ENCODE measurements around the gene ARHGEF2.

The ARHGEF2 gene

DNA sequence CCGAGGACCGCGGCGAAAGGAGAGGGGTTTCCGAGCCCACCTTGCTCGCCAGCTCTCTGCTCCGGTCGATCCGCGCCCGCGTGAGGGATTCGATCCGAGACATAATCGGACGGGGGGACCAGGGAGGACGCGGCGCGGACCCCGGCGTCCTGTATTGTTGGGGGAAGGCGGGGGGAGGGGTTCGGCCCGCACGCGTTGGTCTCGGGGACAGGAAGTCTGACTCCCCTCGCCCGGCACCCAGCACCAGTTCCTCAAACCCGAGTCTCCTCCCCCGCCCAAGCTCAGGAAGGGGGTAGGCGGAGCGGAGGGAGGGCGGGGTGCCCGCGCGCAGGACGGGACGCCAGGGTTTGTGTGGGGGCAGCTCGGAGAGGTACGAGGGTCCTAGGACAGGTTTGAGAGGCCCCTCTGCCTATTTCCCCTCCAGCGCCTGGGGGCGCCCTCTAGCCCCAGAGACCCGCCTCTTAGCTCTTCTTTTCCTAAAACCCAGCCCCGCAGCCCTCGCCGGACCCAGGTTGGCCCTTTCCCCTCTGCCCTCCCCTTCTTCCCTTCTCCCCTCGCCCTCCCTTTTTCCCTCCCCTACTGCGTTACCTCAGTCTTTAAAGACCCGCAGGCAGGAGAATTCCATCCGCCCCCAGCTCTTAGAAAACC, at the start of gene ARHGEF2:
Gene ARHGEF2, minus strand, starts transcription at position 223 of the 648 bp plus-strand sequence. Its CDS starts 120 bp downstream, at position 103.
- DNase-seq, result peak; percentile 81

DNA sequence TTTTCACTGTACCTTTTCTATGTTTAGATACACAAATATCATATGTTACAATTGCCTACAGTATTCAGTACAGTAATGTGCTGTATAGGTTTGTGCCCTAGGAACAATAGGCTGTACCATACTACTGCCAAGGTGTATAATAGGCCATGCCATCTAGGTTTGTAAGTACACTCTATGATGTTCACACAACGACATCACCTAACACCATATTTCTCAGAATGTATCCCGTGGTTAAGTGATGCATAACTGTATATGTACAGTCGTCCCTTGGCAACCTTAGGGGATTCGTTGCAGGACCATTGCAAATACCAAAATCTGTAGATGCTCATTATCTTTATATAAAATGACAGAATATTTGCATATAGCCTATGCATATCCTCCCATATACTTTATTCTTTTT, 48.2 kb upstream of the ARHGEF2 start:
- no peak for DNase-seq

DNA sequence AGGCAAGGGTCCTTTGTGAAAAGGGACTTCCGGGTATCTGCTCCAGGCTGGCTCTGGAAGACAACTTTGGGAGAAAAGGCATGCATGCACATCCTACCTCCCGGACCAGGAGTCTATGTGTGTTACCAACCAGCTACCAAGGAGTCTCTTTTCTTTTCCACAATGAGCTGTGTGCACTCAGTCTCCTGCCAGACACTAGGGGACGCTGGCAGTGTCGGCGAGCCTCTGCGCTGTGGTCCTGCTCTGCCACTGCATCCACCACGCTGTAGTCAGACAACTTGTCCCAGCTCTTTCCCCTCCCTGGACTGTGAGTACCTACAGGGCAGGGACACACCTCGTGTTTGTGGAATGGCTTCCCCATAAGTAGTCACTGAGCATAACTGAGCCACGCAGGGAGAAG, 47.5 kb upstream of the ARHGEF2 start:
- peak; percentile 15 for DNase-seq

DNA sequence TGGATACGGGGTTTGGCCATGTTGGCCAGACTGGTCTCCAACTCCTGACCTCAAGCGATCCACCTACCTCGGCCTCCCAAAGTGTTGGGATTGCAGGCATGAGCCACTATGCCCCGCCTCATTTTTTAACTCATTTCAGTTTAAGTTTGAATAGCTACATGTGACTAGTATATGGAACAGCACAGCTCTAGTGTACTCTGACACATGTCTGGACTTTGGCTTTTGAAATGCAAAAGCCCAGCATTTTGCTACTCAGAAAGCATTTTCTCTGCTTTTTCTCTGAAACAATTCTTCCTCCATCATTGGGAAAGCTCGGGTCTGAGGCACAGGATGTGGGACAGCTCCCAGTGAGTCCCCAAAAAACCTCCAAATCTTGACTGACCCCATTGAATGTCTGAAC, 46.5 kb upstream of the ARHGEF2 start:
- DNase-seq, result no peak

DNA sequence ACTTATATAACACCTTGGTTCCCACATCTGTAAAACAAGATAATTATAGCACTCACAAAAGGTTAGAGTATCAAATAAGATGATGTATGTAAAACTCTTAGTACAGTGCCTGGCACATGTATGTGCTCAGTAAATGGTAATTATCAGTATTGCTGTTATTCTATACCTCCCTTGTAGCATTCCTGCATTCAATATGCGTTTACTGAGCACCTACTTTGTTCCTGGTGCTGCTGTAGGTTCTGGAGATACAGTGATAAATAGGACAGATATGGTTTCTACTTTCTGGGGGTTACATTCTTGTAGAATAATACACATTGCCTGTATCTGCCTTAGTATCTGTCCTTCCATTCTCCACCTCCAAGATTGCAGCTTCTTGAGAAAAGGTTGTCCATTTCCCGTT, 43.6 kb upstream of the ARHGEF2 start:
- DNase-seq, result no peak

DNA sequence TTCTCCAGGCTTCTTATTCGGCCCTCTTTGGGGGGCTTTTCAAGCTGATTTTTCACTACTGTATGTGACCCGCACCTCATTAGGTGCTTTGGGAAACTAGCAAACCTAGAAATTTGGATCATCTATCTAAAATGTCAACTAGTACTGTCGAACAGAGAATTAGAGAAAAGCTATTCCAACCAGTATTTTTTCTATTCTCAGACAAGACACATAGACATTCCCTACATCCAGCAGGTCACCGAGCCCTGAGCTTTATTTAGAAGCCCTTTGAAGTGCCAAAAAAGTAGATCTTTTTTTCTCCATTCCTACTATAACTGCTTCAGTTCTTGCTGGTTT, 42.7 kb upstream of the ARHGEF2 start:
- DNase-seq, result no peak

DNA sequence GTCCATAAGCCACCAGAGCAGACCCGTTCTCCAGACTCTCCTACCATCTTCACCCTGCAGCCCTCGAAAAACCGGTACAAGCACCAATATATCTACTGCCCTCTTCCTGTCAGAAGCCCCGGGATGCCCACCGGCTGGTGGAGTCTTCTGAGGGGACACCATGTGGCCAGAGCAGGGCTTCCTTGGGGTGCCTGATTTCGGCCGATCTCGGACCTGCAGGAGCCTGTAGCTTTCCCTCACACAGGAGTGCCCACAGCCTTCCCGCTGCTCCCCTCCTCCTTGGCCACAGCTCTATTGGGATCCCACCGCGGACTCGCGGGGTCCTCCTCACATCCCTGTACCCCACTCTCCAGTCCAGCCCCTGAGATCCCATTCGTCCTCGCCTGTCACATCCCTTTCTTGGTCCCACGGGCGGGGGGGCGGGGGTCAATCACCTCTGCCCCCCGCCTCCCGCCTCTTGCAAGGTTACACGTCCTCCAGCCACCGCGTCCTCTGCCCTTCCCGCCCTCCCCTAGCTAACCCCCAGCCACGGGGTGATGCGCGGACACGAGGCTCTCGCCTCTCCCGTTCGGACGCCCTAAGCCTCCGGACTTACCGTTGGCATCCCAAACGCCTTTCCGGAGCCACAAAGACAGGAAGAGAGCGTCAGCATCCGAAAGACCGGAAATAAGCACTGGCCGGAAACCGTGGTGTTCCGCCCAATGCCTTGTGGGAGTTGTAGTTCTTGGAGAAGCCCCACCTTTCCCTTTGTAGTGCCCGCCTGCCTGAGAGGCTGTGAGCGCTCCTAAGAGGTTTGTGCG, 42.1 kb upstream of the ARHGEF2 start, which contains the start of gene SSR2:
Gene SSR2, minus strand, starts transcription at position 659 of the 800 bp plus-strand sequence. CDS start 784 bp downstream, outside the sequence.
- DNase-seq, result peak; percentile 74

DNA sequence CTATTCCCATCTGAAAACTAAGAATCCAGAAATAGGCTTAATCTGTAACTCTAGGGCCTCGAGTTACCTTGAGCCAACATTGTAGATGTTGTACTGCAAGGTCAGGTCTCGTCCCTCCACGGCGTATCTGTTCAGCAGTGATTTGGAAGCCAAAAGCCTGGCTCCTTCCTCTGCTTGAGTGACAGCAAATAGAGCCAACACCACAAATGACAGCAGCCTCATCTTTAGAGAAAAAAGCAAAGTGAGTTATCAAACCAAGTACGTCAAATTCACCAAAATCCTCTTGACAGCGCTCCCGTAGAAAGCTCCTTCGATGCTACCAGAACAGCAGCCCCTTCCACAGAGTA, 41.6 kb upstream of the ARHGEF2 start:
- DNase-seq, result no peak

DNA sequence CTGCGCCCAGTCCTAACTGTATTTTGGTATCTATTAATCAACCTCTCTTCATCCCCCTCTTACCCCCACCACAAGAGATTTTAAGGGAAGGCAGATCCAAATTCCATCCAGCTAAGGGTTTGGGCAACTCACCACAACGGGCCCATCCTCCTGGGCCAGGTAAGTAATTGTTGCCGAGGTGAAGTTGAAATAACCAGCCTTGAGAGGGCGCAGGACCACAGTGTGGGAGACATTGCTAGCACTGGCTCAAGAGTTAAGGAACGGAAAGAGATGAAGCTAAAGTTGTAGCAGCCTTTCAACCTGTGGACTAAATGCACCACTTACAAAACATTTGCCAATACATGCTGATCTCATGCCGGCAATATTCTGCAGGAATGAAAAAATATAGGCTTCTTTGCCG, 36.5 kb upstream of the ARHGEF2 start:
- DNase-seq, result no peak

DNA sequence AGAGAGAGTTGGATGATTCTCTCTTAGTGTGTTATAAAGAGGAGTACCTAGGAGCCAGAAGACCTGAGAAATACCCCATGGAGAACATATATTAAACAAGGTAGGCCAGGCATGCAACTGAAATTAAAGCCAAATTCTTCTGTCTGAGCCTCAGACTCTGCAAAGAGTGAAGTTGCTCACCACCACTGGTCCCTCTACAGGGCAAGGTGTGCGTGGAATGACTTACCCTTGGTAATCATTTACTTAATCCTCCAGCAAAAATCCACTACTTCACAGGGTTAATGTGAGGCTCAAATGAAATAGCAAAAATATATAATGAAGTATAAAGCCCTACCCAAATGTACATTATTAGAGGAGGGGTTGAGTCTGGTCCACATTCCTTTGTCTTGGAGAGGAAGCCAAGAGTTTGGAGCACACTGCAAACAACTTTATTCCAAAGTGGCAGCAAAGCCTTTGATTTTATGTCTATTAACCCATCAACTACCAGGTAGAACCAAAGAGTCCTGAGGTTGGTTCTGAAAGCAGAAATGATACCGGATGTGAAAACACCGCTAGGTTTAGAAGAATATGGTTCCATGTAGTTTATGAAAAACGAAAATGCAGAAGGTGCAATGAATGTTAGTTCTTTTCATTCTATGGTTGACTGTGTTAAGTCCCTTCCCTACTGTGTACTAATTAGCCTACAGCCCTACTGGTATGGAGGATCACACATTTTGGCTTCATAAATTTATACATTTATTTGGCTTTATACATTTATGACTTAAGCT, 33.9 kb upstream of the ARHGEF2 start:
- no peak for DNase-seq

DNA sequence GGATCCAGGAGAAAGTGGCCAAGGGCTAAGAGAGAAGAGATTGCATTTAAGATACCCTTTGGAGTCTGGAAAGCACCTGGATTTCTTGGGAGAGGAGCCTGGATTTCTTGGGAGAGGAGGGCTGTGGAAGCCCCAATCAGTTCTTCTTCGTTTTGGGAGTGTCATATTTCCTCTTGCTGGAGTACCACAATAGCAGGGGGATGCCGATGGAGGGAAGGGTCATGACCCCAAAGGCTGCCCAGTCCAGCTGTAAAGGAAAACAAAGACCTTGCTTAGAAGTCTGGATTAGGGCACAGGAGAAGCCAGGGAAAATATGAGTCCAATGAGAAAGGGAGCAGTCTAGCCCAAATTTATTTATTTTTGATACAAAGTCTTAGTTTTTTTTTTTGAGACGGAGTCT, 31.1 kb upstream of the ARHGEF2 start:
- no peak for DNase-seq

DNA sequence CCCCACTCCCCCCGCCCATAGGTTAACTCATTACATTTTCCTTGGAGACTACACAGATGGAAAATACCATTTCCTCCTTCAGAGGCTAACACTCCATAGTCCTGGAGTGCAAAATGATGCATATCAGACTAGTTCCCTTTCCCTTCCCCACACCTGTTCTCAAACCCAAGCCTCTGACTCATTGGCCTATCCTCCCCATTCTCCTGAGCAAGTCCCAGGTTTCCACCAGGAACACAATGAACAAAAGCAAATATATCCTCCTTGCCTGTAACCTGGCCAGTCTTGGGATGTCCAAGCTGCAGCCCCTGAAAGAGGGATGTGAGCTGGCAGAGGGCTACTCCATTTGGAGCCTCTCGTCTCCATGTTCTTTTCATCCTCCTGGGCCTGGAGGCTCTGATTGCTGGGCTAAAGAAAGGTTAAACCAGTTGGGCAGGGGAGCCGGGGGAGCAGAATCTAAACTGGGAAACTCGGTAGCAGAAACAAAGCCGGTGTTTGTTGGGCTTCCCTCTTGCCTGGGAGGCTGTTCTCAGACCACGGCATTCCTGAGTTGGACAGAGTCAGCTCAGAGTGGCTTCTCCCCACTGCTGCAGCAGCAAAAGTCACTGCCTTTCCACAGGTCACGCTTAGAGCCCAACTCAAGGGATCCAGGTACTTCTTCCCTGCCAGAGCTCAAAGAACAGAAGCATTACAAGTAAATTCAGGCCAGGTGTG, 28.5 kb upstream of the ARHGEF2 start:
- DNase-seq, result no peak

DNA sequence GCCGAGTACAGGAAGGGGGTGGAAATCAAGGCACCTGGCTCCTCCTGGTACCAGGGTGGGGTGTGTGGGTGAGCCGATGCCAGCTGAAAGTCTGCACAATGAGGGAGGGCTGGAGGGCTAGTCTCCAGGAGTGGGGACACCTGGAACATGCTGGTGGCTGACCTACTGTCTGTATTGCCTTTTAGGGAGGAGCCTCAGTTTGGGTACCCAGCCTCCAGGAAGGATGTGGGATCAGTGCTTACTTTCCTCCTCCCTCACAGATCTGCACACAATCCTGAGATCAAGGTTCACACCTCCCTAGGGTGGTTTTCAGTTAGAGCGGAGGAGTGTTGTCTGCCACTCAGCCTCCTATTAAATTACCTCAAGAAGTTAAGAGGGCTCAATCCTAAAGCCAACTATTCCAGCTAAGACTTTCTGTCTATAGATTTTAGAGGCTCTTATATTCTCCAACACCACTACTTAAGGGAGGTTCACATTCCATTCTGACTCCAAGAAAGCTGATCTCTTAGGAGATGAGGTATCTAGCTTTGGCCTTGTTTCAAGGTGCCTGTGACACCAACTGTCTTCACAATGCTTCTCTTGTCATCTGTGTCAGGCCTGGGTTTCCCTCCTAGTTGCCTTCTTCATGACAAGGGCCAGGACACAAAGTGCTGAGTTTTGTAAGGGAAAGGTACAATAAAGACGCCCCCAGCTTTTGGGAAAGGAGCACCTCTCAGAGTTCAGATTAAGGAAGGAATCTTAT, 26.7 kb upstream of the ARHGEF2 start:
- no peak for DNase-seq

DNA sequence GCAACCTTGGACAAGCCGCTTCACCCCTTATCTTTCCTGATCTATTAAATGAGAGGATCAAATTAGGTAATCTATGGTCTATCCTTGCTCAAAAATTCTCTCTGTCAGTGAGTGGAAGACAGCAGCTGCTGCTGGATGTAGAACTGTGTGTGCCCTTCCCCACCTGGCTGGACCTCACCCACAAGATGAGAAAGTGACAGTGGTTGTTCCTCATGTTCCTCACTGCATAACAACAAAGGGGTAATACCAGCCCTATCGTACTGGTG, 25.5 kb upstream of the ARHGEF2 start:
- DNase-seq, result no peak

DNA sequence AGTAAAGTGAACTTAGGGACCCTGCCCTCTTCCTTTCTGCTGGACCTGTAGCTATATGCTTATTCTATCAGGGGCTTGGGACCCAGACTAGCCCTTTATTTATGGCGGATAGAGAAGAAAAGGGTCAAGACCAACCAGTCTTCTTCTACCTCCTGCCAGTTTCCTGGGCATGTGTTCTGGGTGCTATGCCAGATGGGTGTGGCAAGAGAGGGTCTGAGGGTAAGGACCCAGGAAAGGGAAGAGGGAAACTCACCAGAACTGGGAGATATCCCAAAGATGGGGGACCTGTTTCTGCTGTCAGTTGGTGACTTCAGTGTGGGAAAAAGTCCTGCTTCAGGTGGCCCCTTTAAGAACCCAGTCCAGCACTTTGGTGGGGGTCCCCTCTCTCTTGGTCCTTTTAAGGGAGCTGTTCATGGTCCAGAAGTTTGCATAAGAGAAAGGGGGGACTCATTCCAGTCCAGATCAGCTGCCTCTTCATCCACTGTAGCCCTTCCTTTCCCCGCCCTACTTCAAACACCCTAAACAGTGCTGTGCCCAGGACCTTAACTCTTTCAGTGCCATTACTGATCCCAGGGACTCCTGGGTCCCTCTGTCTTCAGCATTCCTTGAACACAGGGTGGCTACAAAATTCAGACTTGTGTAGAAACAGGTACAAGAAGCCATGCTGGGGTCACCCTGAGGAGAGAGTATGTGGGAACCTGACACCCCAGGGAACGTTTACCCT, 24.0 kb upstream of the ARHGEF2 start:
- DNase-seq, result no peak

DNA sequence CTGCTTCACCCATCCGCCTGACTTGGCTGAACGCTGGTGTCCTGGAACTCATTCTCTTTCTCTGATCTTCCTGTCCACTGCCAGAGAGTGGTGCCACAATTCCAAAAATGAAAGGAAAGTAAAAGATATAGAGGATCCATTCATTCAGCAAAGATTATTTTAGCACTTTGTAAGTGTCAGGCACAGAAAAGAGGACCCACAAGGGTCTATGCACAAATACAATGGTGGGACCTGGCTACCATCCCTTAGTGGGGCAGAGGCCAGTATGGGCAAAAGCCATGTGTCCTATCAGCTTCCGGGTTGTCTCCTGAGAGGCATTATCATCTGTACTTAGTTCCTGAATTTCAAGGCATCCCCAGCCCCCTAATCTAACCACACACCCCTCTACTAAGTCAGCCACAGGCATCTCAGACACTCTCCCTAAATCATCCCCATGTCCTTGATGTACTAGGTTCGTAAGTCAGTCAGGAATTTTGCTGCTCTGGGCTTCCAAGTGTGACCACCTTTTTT, 23.4 kb upstream of the ARHGEF2 start:
- DNase-seq, result no peak

DNA sequence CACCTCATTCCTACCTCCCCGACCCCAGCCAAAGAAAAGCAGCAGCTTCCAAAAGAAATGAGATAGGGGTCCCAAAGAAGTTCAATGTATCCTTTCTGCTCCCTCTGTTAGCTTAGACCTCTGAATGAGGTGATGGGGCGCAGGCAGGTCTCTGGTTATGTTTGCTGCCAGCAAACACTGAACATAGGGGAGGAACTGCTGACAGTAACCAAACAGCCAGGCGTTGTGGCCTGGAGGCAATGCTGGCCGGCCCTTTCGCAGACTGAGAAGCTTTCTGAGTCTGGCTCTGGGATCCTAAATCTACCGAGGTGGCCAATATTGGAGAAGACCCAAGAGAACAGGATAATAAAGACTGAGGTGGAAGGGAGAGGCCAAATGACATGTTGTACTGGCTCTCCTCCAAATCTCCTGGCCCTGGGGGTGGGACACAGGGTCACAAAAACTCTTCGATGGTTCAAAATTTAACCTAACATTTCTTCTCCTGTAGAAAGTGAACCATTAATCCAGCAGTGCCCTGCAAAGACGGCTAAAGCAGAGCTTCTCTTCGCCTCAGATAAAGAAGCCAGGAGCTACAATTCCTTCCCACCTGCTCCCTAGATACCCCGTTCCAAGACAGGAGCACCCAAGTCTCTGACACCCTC, 22.8 kb upstream of the ARHGEF2 start:
- DNase-seq, result no peak

DNA sequence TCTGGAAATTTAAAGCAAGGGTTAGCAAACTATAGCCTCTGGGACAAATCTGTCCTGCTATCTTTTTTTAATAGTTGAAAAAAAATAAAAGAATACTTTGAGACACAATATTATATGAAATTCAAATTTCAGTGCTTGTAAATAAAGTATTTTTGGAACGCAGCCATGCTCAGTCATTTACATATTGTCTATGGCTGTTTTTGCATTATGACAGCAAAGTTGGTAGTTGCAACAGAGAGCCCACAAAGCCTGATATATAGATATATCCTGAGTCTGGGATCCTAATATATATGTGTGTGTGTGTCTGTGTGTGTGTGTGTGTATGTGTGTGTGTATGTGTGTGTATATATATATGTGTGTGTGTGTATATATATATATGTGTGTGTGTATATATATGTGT, 21.6 kb upstream of the ARHGEF2 start:
- DNase-seq, result no peak

DNA sequence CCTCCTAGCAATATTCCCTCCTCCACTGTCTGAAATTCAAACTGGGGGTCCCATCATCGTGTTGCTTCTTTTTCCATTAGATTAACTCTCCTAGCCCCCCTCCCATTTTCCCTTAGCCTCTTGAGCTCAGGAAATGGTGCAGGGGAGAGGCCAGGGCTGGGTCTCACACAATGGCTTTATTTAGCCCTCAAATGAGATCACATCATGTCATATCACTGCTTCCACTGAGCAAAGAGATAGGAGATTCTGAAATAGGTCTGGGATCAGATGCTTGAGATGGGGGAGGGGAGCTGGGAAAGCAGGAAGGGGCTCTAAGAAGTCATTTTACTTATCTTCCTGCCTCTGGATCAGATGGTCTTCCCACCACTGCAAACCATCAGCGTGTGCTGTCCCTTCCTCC, 17.8 kb upstream of the ARHGEF2 start:
- no peak for DNase-seq

DNA sequence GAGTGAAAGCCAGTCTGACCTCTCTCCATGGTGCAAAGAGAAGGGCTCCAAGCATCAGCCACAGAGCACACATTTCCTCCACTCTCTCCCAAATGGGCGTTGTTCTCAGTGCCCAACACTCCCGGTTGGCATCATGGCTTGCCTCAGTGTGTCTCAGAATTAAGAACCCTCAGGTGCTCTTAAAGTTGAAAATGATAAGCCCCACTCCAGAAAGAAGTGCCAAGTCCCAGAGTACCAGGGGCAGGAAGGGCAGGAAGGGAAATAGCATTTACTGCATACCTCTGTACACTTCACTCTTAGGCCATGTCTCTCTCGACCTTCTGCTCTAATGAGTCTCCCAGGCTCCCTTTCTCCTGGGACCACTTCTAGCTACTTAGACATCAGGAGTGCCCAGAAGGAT, 15.2 kb upstream of the ARHGEF2 start:
- DNase-seq, result no peak

DNA sequence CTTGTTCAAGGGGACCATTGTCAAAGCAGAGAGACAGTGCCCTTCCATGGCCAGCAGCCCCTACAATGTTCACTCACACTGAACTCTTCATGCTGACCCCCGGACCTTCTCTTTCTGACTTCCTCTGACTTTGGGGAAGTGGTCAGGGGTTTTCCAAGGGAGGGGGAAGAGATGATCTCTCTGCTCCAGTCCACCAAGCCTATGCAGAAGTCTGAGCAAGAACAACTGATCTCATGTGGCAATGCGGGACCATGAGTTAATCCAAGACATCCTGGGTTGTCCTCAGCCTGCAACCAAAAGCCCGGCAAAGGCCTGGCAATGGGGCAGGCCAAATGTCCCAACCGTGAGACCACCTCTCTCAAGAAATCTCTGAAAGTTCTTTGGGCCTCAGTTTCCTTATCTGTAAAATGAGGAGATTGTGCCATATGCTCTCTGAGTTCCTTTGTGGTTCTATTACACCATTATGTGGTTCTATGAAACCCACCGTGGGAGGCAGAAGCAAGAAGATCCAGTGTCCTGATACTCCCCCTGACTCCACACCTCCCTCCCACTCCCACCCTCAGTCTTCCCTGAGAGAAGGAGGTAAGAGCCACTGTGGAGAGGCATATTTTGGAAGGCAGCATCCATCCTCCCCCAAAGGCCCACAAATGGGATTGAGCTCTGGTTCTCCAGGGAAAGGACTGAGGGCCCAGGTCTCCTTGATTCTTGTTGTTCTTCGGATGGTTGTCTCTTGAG, 11.8 kb upstream of the ARHGEF2 start:
- DNase-seq, result no peak

Measured in stimulated activated CD4-positive, alpha-beta T cell treated with anti-CD3 and anti-CD28 coated beads, Interleukin-4, amount 100 ng/mL, for 1 hour (primary cell).